NCI-H69 (cell line): Measurements from ENCODE around the gene ELN.
"Not testable (repeated sequence)": the region's sequence is repeated elsewhere in the genome, so short reads cannot be mapped to it uniquely, and the experiment has no call there.

ENCODE experiments used
- DNase-seq: peaks from one replicate; lab custom pipeline; 2025; lab: John Stamatoyannopoulos, UW

ELN gene

DNA sequence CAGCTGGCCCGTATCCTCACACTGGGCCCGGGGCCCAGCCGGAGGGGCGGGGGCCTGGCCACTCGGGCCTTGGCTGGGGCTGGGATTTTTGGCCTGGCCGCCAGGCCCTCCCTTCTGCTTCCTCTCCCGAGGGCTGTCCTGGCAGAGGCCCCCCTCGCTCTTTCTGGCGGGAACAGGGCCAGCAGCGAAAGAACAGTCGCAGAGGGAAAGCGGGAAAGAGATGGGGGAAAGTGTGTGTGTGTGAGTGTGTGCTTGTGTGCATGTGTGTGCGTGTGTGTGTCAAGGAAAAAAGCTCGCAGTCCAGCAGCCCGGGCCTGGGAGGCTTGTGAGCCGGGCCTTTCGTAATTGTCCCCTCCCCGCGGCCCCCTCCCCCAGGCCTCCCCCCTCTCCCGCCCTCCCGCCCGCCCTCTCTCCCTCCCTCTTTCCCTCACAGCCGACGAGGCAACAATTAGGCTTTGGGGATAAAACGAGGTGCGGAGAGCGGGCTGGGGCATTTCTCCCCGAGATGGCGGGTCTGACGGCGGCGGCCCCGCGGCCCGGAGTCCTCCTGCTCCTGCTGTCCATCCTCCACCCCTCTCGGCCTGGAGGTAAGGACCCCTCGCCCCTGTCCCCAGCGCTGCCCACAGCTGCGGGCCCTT, at the start of gene ELN:
ELN (plus strand) TSS at position 491 of the 638 bp plus-strand sequence; CDS start at position 506, 15 bp downstream.
- DNase-seq: peak; percentile 63

DNA sequence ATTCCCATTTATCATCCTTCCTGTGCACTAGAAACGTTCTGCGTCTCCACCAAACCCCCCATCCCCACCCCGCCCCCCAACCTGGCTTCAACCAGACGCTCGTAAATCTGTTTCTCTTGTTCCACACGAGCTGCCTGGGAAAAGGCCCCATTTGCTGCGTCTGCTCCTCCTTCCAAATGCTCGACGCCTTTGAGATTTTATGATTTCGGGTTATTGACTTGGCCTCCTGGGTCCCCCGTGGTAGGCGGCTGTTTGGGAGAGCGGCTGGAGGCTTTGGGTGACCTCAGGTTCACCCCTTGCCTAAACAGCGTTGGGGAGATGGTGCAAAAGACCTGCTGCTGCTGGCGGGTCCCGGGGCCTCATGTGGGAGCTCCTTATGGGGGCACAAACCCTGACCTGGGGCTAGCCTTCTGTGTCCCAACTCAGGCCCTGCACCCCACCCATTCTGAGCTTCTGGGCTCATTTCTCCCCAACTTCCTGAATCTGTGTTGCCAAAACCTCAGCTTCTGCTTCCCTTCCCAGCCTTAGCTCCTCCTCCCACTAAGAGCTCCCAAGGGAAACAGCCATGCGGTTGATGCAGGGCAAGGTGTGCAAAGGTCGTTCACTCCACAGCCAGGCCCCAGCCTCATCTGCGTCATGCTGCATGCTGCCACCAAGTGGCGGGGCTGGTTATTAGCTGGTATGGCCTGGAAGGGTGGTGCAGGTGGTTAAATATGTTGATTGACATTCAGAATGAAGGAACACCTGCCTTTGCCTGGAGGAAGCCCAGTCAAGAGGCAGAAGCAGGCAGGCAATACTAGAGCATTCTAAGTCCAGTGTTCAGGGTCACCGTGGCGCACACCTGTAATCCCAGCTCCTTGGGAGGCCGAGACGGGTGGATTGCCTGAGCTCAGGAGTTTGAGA, 49.1 kb upstream of the ELN start:
- DNase-seq: peak; percentile 93

DNA sequence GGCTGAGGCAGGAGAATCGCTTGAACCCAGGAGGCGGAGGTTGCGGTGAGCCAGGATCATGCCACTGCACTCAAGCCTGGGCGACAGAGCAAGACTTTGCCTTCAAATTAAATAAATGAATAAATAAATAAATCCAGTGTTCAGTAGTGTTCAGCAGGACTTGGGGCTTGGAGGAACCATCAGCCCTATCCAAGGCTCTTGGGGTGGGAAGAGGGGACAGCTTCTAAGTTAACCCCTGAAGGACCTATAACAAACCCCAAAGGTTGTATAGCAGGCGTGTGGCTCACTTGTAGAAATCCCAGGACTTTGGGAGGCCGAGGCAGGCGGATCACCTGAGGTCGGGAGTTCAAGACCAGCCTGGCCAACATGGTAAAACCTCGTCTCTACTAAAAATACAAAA, 48.3 kb upstream of the ELN start:
- DNase-seq: not testable (repeated sequence)

DNA sequence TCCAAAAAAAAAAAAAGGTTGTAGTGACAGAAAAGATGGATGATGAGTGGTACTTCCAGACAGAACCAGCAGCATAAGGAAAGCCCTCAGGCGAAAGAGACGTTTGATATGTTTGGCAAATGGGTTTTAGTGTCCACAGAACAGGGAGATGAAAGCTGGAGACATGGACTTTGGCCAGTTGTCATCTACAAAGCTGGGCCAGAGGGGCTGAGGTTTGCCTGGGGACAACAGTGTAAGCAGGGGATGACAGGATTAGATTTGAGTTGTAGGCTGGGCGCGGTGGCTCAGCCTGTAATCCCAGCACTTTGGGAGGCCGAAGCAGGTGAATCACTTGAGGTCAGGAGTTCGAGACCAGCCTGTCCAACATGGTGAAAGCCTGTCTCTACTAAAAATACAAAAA, 47.8 kb upstream of the ELN start:
- peak; percentile 25 for DNase-seq

DNA sequence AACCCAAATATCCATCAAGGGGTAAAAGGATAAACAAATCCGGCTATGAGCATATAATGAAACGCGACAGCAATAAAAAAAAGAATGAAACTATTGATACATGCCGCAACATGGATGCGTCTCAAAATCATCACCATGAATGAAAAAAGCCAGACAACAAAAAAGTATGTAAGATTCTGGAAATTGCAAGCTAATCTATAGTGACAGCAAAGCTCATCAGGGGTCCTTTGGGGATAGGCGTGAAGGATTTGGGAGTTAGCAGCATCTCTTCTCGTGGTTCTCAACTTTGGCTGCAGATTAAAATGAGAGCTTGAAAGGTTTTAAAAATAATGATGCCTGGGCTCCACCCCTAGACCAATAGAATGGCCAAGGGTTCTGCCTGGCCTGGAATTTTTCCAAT, 46.0 kb upstream of the ELN start:
- peak; percentile 16 for DNase-seq

DNA sequence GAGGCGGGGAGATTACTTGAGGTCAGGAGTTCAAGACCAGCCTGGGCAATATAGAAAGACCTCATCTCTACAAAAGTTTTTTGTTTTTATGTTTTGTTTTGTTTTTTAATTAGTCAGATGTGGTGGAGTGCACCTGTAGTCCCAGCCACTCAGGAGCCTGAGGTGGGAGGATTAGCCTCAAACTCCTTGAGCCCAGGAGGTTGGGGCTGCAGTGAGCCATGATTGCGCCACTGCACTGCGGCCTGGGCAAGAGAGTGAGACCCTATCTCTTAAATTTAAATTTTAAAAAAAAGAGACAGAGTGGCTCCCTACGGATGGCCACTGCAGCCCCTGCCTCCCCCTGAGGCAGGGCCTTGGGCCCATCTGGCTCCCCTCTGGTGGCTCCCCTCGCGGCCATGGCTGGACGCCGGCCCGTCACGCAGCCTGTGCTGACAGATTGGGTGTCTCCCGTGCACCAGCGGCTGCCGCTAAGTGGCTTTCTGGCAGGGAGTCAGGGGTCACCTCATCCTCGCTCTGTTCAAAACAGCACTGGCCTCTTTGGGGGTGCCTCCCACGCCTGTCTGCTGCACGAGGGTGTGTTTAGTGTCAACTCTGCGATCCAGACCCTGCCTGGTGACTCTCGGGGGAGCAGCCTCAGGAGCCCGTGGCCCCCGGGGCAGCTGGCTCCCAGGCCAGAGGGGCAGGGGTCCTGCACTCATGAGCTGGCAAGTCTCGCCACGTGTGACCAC, 44.4 kb upstream of the ELN start:
- DNase-seq: no peak

DNA sequence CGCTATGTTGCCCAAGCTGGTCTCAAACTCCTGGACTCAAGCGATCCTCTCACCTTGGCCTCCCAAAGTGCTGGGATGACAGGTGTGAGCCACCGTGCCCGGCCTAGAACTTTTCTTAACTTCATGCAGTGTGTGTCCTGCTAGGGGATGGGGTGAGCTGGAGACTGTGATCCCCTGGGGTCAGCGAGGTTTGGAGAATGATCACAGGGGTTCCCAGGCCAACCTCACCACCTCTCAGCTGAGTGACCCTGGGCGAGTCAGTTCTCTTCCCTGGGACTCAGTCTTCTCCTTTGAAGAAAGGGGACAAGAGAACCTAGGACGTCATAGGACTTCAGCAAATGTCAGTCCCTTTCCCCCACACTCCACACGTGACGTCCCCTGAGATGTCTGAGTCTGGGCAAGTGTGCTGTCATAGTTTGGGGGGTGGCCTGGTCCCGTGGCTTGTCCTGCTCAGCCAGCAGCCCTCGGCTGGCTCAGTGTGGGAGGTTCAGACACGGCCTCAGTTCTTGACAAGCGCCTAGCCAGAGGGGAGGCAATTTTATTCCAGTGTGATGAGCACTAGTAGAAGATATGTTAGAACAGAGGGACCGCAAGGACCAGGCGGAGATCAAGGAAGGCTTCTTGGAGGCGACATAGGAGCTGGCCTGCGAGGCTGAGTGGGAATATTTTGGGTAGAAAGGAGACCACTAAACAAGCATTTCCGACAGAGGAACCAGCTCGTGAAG, 43.3 kb upstream of the ELN start:
- no peak for DNase-seq

DNA sequence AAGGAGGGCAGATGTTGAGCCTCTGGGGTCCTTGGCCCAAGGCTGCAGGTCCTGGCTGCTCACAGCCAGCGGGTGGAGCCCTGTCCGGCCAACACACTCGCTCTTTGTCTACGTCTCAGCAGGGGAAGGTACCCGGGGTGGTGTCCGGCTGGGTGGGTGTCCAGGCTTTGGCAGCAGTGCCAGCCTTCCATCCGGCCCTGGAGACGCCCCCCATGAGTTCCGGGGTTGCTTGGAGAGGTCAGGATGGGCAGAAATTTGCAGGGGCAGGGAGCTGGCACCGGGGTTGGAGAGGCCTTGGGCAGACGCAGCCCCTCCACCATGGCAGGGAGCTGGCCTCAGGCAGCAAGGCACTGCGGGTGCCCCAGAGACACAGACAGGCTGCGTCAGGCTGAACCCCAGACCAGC, 42.2 kb upstream of the ELN start:
- DNase-seq: no peak

DNA sequence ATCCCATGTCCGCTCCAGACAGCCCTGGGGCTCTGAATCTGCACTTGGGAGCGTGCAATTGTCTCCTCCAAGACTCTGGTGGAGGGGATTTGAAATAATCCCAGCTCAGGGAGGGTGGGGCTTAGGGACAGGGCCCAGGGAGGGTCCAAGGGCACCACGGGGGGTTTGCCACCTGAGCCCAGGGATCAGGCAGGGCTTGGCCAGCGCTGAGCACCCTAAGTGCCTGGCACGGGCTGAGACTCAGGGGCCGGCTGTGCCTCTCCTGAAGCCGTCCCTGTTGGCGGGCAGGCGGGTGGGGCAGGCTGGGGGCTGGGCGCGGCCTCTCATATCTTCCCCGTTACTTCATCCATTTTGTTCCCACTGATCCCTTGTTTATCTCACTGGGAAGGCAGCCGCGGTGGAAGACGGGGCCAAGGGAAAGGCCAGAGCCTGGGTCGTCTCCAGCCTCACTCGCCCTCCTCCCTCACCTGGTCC, 41.8 kb upstream of the ELN start:
- DNase-seq: no peak

DNA sequence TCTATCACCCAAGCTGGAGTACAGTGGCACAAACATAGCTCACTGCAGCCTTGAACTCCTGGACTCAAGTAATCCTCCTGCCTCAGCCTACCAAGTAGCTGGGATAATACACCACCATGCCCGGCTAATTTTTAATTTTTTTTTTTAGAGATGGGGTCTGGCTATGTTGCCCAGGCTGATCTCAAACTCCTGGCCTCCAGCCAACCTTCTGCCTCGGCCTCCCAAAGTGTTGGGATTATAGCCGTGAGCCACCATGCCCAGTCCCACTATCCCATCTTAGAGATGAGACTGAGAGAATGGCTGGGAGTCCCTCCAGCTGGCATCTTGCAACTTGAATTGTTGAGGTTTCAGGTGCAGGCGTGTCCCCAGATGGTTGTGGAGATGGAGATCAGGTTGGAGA, 40.7 kb upstream of the ELN start:
- DNase-seq: no peak

DNA sequence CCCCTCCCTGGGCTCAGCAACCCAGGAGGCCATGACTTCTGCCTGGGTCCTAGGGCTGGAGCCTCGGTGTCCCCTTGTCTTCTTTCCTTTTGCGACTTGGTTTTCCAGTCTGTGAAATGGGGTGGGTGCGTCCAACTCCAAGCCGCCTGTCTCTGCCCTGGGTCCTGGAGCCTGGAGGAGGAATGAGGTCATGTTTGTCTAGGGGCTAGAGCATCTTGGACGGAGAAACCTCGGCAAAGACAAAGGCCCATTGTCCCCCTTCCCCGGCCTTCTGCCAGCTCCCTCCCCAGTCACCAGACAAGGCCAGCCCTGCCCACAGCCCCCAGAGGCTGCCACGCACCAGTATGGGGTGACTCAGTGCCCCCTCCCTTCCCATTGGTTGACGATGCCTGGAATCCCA, 39.8 kb upstream of the ELN start:
- no peak for DNase-seq

DNA sequence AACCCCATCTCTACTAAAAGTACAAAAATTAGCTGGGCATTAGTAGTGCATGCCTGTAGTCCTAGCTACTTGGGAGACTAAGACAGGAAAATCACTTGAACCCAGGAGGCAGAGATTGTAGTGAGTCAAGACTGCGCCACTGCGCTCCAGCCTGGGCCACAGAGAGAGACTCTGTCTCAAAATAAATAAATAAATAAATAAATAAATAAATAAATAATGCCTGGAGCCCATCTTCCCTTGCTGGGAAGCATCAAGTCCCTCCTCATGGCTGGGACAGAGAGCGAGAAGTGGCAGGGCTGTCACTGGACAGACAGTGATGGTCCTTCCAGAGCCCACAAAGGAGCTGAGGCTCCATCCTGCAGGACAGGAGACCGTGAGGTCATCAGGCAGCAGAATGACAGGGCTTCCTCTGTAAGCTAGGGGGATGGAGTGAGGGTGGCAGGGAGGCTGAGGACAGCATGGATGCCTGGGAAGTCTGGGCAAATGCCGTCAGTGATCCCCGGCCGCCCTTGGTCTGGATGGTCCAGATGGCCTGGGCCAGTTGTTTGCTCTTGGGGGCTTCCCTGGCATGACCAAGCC, 36.4 kb upstream of the ELN start:
- DNase-seq: no peak

DNA sequence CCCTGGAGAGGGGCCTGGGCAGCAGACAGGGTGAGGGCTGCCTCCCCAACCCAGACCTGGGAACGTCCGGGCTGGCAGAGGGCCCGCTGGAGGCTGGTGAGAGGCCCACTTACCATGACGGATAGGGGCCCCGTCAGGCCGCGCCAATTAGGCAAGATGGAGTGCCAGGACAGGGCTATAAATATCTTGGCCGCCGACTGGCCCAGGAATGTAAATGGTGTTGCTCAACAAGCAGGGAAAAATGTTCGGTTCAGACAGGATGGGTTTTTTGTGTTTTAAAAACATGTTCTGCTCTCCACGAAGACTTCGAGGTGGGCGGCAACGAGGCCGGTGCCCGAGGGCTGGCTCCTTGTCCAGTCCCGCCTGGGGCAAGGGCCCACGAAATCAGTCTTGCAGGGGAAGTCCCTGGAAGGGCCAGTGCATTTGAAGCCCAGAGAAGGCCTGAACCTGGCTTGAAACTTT, 35.8 kb upstream of the ELN start:
- DNase-seq: no peak

DNA sequence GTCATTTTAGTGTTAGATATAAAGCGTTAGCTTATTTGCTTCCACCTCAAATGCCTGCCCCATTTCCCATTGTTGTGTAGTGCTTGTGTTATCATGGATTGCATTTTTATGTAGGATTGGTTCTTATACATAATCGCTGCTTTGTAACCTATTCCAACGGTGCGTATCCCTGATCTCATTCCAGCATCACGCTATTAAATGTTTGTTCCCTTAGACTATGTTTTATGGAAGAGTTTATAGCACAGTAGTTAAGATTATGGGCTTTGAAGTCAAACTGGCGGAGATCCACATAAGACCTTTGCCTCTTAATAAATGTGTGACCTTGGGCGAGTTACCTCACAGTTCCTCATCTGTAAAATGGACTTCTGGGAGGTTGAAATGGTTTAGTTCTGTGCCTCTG, 34.0 kb upstream of the ELN start:
- DNase-seq: no peak

DNA sequence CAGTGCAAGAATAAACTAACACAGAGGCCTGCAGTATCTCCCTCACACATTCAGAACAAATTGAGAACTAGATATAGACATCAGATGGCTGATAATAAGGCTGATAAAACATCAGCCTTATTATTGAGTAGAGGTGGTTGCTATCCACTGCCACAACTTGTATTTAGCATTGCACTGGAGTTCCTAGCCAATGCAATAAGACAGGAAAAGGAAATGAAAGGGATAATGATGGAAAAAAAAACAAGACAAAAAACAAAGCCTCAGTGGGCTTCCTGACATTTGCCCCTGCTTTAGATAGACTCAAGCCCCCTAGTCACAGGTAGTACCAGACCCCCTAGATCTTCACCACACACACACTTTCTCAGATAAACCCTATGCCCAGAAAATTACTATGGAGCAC, 33.2 kb upstream of the ELN start:
- no peak for DNase-seq

DNA sequence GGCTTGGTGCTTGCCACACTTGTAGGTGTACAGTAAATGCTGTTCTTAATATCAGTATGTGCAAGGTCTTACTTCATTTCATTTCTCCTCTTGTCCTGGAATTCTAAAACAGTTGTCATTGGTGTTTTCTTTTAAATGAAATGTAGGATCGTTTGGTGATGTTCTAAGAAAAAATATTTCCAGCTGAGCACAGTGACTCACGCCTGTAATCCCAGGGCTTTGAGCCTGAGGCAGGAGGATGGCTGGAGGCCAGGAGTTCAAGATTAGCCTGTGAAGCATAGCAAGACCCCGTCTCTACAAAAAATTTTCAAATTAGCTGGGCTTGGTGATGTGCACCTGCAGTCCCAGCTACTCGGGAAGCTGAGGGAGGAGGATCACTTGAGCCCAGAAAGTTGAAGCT, 32.6 kb upstream of the ELN start:
- no peak for DNase-seq

DNA sequence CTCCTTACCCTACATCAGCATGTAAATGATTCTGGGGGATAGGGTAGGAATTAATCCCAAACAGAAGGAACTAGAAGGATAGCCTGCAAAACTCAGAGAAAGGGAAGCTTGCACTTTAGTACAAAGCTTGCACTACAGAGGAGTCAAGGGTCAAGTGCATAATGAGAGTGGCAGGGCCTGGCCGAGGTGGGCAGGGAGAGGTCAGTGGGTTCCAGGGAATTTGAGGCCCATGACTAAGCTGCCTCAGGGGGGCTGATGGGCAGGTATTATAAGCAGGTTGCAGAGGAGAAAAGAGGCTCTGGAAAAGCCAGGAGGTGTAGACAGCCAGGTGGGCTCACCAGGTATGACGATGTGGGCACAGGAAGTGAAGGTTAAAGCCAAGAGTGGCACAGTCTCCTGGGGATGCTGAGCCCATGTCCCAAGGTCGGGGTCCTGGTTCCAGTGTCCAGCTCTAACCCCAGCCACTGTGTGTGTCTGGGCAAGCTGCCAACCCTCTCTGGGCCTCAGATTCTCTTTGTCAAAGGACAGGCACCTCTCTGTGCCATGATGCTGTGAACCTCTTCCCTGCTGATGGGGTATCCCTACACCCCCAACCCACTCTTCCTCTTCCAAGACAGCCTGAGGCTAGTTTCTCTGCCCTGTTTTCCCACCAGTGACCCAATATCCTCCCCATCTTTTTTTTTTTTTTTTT, 32.0 kb upstream of the ELN start:
- no peak for DNase-seq

DNA sequence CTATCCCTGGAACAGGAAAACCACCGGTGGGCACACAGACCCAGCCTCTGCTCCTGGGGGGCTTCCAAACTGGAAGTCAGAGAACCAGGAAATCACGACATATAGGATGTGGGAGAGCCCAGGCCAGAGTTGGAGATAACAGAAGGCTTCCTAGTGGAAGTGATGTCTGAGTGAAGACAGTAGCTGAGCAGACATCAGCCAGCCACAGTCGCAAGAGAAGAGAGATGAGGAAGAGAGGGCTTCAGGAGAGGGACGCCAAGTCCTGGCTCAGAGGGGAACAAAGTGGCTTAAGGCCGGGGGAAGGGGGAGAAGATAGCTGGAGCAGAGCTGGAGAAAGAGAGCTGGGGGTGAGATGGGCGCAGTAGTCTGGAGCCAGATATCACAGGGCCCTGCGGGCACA, 30.9 kb upstream of the ELN start:
- no peak for DNase-seq

DNA sequence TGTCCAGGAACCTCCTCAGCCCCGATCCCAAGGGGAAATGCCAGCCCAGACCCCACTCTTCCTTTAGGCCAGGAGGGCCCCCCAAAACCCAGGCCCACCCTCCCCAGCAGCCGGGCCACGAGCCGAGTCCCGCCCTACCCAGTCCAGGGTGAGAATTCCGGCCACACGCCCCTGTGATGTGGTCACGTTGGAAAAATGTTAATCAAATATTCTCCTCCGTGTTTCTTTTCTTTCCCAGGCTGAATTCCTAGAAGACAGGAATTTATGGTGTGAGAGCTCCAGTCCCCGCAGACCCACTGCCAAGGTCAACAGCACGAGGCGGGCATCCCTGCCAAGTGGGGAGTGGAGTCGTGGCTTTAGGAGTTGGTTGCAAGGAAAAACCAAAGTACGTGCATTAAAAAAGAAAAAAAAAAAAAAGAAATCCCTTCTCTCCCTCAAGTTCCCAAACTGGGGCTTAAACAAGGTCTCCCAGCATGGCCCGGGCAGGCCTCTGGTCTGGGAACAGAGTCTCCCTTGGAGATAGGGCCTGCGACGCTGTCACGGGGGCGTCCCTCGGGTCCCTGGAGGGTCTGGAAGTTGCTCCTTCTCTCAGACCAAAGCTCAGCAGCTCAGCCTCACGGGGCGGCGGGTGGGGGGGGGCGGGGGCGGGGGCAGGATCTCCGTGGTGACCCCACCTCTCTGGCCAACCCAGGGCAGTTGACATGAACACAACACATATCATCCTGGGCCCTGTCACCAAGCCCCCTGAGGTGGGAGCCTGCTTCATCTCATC, 28.1 kb upstream of the ELN start:
- no peak for DNase-seq

DNA sequence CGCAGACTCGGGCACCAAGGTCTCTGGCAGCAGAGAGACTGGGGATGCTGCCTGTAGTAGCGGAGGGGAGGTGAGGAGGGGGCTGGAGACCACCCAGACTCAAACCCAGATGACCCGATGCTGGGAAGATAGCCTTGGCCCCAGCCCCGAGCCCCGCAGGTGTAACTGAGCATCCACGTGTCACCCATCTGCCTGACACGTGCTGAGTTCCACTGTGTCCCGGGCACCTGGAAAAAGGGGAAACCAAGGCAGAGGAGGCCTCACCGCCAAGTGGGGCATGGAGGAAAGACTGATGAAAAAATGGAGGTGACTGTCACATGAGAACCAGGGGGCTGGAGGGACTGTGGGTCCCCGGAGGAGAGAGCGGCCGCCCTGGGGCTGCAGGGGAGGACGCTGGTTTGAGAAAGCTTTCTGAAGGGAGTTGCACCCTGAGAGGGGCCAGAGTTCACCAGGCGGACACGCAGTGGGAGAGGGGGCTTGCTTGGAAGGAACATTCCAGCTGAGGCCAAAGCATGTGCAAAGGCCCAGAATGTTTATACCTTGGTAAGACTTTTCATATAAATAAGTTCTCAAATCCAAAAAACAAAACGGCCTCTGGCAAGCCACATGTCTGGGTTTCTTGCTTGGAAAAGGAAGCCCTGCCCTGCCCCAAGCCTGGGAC, 27.4 kb upstream of the ELN start:
- no peak for DNase-seq
